HG03565 (cell line): ENCODE data around the gene NMB.
"Not testable (repeated sequence)": the region's sequence is repeated elsewhere in the genome, so short reads cannot be mapped to it uniquely, and the experiment has no call there.

Experiments used
- ATAC-seq: cut with Tn5 transposase; IDR thresholded peaks from one replicate; pipeline ENCODE4 v1.9.1; 2021; ENCODE audit warnings: mild to moderate bottlenecking, moderate library complexity; ENCODE audit not compliant: unreplicated experiment

NMB gene

GRCh38 chr15:84657748-84658079 is 285 bp downstream of the NMB start:
- ATAC-seq: no peak

GRCh38 chr15:84656972-84657371 is 1.0 kb downstream of the NMB start:
- ATAC-seq: no peak

- ATAC-seq: no peak
These were observed 3.1 kb downstream of the NMB start for GRCh38 chr15:84654689-84655453.

- ATAC-seq: peak; percentile 65
These were observed 3.9 kb downstream of the NMB start, which contains the start of gene WDR73 for GRCh38 chr15:84653910-84654688. TSS of gene WDR73 (minus strand) at chr15:84654283. CDS start at chr15:84654274, 9 bp downstream.

GRCh38 chr15:84653584-84653909 is 4.5 kb downstream of the NMB start:
- ATAC-seq: no peak

GRCh38 chr15:84649706-84650105 is 8.3 kb downstream of the NMB start:
- ATAC-seq: no peak

- ATAC-seq: no peak
These were observed 9.5 kb downstream of the NMB start for GRCh38 chr15:84648539-84648938.

GRCh38 chr15:84647726-84648125 is 10.3 kb downstream of the NMB start:
- ATAC-seq: no peak

GRCh38 chr15:84645997-84646396 is 12.0 kb downstream of the NMB start:
- no peak for ATAC-seq

- ATAC-seq: no peak
These were observed 12.5 kb downstream of the NMB start for GRCh38 chr15:84645496-84645895.

- no peak for ATAC-seq
These were observed 14.2 kb downstream of the NMB start for GRCh38 chr15:84643838-84644237.

GRCh38 chr15:84642640-84643039 is 15.4 kb downstream of the NMB start:
- ATAC-seq: not testable (repeated sequence)

GRCh38 chr15:84641871-84642270 is 16.1 kb downstream of the NMB start:
- not testable (repeated sequence) for ATAC-seq

- no peak for ATAC-seq
These were observed 19.9 kb downstream of the NMB start for GRCh38 chr15:84638103-84638502.

- ATAC-seq: no peak
These were observed 23.7 kb downstream of the NMB start for GRCh38 chr15:84634228-84634837.

- peak; percentile 30 for ATAC-seq
These were observed 24.4 kb downstream of the NMB start for GRCh38 chr15:84633311-84634227.

GRCh38 chr15:84631706-84632272 is 26.2 kb downstream of the NMB start:
- no peak for ATAC-seq

GRCh38 chr15:84629033-84629432 is 29.0 kb downstream of the NMB start:
- ATAC-seq: no peak

GRCh38 chr15:84625123-84625522 is 32.9 kb downstream of the NMB start:
- ATAC-seq: no peak

- ATAC-seq: no peak
These were observed 33.6 kb downstream of the NMB start for GRCh38 chr15:84624359-84624758.
